NCI-H345 treated with DMSO at 0.1 percent for 48 hours (cell line): ENCODE data around the gene SLC6A13.
"Not testable (repeated sequence)": the region's sequence is repeated elsewhere in the genome, so short reads cannot be mapped to it uniquely, and the experiment has no call there.

Source experiments
- DNase-seq: peaks from one replicate; lab custom pipeline; 2025; ENCODE audit not compliant: unreplicated experiment; lab: John Stamatoyannopoulos, UW

Gene SLC6A13

DNA sequence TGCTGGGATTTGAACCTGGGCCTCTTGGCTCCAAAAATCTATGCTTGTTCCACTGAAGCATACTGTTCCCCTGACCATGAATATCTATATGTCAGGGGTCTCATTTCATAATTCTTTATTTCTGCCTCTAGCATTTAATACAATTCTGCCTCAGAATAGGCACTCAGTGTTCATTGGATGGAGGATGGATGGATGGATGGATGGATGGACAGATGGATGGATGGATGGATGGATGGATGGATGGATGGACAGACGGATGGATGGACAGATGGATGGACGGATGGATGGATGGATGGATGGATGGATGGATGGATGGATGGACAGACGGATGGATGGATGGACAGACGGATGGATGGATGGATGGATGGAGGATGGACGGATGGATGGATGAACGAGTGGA, 45.6 kb downstream of the SLC6A13 start:
- not testable (repeated sequence) for DNase-seq

DNA sequence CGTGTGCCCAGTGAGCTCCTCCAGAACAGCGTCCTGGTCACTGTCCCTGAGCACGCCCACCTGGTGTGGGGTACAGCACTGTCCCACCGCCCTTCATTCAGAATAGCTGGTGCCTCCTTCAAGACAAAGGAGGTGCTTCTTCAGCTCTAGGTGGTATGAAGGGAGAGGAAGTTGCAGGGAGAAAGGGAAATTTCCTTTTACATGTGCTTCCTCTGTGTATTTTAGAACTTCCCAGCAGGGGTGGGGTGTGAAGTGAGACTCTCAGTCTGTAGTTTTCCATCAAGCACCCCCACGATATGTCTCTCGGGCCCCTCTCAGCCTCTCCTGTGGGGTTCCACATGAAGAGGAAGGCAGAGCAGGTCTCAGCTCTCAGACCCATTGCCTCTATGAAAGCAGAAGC, 47.5 kb downstream of the SLC6A13 start:
- DNase-seq: no peak

DNA sequence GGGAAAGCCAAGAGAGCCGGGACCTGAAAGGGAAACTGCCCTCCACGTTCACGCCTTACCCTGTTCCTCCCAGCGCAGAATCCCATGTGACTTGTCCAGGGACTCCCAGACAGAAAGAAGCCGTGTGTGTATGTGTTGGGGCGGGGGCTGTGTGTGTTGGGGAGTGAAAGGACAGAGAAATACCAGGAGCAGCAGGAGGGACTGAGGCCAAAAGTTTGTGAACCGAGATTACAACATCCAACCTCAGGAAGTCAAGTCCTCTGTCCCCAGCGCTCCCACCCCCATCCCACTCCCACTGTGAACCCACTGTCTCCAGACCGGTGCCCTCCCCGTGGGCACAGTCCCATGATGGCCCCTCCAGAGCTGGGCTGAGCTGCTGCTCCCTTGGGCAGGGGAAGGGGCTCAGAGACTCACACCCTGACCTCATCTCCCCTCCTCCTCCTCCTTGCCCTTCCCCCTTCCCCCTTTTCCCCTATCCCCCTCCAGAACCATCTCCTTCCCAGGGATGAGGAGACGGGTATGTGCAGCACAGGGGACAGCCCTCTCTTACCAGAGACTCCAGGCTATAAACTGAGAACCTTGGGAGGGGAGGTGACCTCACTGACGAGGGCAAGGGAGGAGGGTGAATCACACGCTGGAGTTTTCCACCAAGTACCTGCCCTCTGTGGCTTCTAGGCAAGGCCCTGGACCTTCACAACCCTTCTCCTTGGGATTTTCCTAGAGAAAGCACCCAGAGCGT, 48.5 kb downstream of the SLC6A13 start, which contains the start of gene SLC6A12:
Gene SLC6A12 (minus strand): TSS at position 155 of the 739 bp plus-strand sequence. CDS start 4,171 bp downstream, outside the sequence.
- no peak for DNase-seq

DNA sequence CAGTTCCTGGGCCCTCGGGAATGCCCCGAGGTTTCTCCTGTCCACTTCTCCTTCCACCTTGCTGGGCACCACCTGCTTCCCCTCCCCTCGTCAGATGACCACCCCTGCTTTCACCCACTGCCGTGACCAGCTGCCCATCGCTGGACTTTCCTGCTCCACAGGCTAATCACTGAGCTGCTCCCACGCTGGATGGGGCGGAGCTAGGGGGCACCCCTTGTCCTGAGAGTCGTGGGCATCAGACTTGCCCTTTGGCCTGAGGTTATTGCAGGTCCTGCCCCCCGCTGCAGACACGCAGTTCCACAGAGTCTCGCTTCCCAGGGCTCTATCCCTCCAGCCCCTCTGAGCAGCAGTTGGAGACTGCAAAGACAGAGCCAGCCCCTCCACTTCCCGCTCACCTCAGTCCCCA, 49.1 kb downstream of the SLC6A13 start:
- no peak for DNase-seq

DNA sequence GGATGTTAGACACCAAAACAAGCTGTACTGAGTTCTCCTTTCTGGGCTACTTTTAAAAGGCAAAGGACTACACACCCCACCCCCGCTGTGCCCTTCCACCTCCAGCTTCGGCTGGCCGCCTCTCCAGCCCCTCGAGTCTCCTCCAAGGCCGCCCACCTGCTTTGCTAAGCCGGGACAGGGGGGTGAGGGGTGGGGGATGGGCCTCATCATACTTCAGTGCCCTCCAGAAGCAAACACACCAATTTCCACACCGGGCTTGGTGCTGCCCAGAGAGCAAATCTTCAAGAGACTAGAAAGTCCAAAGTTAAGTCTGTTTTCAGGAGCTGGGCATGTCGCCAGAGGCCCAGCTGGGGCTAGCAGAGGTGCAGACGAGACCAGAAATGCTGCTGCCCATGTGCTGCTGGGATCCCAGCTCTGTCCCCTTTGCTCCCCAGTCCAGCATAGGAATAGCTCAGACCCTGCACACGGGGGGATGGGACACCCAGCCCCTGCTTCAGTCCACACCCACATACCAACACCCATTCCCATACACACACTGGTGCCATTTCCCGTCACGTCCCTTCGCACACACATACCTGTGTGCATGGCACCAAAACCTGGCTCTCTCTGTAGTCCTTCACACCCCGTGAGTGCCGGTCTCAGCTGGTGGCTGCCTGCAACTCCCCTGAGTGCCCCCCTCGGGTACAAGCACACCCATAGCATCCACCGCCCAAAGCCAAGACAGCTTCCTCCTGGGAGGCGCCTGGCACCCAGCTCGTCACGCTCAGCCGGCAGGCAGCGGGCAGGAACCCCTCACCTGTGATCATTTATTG, 49.7 kb downstream of the SLC6A13 start:
- no peak for DNase-seq

DNA sequence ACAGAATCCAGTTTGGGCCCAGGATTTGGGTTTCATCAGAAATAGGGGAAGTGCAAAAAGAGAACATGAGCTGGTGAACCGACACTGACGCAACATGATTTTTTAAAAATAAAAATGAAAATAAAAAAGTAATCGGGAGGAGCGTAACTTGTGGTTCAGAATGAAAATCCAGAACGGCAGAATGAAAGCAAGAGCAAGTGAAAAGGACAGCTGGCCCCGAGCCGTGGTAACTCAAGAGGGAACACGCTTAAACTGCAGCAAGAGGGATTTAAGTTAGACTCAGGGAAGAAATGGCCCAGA, 50.3 kb downstream of the SLC6A13 start:
- no peak for DNase-seq

DNA sequence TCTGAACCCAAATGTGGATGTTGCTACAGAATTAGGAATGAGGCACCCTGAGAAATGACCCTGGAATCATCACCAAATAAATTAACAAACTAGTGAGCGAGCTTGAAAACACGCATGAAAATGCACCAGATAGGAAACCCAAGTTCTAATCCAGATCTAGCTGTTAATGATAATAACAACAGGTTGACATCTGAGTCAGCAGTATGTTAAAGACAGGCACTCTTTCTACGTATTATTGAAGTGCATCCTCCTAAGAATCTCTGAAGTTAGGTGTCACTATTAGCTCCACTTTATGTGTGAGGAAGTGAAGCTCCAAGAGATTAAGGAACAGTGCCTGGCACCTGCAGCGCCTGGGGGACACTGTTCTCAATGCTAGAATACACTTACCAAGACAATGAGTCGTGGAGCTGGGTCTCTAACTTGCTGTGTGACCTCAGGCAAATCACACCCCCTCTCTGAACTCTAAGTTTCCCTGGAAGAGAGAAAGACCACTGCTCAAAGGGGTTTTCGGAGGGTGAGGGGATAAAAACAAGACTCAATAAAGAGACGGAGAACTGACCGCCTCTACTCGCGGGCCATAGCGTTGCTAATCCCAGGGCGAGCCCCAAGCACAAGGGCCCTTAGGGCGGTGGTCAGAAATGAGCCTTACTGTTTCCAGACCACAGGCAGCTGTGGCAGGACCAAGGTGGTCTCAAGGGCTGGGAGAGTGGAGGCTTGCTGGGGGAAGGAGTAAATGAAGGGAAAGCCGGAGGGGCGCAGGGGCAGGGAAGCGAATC, 50.8 kb downstream of the SLC6A13 start:
- no peak for DNase-seq

DNA sequence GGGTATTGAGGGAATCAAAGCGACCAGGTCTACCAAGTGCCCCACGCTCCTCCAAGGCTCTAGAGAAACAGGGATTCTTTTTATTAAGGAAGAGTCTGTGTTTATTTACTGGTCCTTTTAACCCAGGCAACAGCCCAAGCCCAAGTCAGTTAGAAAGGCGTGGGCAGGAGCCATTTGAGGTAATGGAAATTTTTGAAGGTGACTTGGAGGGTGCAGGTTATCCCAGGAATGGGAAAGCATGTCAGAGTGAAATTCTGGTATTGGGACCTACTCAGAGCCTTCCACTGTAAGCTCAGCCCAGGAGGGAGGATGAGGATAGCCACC, 51.5 kb downstream of the SLC6A13 start:
- DNase-seq: no peak

DNA sequence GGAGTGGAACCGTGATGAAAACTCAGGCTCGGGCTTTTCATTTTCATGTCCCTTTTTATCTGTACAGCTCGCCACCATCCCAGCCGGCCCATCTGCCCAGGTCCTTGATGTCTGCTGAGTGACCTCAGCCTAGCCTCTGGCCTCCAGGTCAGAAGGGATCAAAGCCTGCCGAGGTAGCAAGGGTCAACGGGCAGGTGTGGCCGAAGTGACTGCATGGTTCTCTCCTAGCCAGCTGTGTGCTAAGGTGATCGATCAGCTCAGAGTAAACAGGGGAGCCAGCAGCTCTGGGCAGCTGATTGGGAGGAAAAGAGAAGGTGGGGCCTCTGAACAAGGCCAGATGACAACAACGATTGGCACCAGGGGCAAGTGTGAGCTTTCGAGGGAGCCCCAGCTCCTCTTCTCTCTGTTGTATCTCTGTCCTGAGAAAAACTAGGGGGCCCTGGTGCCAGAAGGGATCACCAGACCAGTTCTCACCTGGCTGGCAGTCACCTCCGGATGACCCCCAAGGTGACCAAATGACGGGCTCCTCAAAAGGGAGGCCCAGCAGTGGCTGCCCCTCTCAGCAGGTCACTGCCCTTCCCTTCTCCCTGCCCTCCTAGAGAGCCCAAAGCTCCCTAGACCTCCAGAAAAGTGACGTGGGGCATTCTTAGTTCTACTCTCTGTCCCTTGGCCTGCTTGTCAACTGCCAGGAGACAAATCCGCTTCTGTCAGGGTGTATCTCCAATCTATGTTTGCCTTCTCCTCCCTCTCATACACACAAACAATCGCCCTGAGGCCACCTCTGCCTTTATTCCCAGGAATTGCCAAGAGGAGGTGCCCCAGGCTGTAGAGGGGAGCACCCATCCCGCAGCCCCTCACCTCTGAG, 52.1 kb downstream of the SLC6A13 start:
- no peak for DNase-seq

DNA sequence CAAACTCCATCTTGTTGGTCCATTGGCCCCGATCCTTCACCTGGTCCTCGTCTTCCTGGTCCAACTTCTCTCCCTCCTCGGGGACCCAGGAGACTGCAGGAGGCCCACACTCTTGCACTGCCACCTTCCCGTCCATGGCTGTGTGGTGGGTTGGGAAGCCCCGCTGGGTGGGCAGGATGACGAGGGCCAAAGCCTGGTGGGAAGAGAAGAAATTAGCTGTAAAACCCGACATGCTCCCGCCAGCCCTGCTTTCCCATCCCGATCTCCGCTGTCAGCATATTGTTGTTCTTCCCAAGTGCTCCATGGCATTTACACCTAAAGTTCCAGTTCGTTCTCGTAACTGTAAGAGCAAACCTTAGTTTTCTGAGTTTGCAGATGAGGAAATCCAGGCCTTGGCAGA, 52.8 kb downstream of the SLC6A13 start:
- no peak for DNase-seq

DNA sequence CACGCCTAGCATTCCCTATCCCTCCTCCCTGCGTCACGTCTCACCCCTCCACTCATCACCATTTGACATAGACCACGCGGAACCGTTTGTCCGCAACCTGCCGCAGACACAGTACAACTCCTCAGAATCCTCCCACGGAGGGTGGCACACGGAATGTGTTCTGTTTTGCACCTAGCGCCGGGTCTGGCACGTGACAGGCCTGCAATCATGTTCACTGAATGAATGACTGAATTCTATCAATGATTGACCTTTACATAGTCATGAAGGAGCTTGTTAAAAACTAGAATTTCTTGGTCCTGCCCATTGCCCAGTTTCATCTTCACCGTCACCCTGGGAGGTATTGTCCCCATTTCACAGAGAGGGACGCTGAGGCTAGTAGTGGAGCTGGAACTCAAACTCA, 53.4 kb downstream of the SLC6A13 start:
- DNase-seq: no peak

DNA sequence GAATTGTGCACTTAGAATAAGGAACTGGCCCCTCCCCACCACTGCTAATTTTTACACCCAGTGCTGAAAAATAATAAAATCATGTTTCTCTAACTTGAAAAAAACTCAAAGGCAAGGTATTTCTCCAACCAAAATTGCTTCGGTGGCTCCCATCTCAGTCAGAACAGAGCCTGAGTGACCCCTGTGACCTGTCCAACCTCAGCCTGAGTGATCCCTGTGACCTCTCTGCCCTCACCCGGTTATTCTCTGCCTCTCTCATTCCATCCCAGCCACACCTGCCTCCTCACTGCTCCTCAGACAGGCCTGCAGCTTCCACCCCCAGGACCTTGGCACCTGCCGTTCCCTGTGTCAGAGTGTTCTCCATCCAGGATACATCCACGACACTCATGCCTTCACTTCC, 53.8 kb downstream of the SLC6A13 start:
- no peak for DNase-seq

DNA sequence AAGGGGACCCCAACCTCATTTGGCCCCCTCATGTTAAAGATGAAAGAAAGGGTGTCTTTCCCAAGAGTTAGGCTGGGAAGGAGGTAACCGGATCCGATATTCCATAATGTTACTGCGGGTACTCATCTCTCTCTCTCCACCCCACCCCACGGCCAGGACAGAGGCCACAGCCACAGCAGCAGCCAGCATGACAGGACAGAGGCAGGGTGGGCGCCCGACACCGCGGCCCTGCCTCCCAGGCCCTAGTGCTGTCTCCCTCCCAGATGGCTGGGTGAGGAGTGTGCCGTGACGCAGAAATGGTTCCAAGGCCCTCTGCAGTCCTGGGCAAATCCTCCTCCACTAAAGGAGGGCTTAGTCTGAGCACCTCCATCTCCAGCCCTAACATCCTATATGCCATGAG, 54.8 kb downstream of the SLC6A13 start:
- no peak for DNase-seq

DNA sequence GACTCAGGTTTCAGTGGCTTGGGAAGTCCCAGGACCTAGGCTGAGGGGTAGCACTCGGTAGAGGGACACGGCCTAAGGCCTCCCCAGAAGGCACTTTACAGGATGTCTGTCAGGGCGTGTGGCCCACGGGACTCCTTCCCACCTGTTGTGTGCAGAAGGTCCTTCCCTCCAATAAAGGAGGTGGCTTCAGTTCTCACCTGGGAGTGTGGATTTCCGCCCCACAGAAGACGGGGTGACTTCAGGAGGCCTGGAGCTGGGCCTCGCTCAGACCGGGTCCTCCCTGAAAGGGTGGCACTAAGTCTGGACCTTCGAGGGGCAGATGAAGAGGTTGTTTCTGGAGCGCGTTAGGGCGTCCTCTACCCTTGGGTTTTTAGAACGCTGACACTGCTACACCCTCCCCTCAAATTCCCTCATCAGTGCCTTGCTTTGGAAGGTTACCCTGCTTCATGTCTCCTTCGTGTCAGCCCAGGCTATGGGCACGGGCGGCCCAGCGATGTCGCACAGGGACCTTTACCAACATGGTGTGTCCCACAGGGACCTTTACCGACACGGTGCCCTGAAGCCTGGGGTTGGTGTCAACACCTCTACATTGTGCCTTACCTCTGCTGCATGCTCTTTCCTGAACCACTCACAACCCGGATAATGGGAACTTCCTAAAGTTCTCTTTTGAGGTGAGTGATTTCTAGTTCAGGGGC, 55.7 kb downstream of the SLC6A13 start:
- DNase-seq: no peak

DNA sequence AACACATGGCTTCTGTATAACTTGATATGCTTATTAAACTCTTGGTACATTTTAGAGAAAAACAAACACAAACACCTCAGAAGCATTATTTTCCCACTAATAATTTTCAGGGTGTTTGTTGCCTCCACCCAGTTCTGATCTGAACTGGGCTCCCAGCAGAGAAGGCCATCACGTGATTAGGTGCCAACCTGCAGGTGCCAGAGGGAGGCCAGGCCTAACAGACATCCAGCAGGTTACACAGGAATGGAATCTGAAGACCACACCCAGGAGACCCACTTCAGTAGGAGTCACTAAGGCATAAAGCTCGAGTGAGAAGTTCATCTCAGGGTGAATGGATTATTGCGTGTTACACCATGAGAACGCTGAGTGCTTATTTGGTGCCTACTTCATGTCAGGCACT, 57.6 kb downstream of the SLC6A13 start:
- no peak for DNase-seq

DNA sequence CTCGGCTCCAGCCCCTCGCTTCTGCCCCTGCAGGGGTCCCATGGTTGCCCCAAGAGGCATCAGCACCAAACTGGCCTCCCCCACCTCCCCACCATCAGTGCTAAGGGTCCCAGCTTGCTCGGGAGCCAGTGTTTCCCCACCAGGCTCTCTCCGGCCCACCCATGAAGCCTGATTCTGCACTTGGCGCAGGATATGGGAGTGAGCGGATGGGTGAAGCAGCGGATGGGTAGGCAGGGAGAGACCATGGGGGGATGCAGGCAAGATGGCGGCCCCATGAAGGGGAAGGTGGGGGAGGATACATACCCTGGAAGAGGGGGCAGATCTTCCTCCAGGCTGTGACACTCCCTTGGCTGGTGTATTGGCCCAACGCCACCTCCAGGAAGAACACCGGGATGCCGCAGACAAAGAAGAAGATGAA, 58.4 kb downstream of the SLC6A13 start:
- DNase-seq: no peak

DNA sequence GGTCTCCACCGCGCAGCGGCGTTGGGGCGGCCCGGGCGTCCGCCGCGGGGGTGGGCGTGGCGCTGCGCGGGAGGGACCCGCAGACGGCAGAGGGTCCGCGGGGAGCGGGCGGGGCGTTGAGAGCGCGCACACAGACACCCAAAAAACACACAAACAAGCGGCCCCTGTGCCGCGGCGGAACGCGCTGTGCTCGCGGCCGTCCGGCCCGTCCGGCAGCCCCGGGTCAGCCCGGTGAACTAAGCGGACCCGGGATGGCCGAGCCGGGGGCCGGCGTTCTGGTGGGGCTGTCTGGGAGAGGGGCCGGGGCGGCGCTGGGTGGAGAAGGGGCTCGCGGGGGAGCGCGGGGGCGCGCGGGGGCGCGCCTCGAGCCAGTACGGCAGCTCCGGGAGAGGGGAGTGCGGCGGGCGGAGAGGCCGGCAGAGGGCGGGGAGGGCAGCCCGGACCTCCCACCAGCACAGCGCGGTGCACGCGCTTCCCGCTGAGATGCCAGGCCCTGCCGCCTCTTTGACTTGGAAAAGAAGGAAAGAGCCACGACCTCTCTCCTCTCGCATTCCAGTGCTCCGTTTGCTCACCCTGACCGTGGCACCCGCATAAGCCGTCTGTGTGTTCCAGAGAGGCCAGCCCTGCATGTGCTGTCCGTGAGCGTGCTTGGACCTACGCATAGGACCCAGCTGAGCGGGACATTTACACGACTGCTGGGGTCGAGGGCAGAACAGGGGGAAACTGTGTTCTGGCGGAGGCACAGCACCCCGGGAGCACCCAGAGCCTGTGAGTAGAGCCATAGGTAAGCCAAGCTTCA, 59.0 kb downstream of the SLC6A13 start:
- no peak for DNase-seq

DNA sequence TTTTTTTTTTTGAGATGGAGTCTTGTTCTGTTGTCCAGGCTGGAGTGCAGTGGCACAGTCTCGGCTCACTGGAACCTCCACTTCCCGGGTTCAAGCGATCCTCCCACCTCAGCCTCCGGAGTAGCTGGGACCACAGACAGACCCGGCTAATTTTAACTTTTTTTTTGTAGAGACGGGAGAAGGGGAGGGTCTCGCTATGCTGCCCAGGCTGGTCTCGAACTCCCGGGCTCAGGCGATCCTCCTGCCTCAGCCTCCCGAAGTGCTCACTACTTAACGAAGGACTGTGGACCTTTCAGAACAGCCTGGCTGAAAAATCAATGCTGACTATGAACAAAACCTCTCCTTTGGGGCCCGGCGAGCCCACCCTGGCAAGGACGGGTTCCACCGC, 59.6 kb downstream of the SLC6A13 start:
- no peak for DNase-seq

DNA sequence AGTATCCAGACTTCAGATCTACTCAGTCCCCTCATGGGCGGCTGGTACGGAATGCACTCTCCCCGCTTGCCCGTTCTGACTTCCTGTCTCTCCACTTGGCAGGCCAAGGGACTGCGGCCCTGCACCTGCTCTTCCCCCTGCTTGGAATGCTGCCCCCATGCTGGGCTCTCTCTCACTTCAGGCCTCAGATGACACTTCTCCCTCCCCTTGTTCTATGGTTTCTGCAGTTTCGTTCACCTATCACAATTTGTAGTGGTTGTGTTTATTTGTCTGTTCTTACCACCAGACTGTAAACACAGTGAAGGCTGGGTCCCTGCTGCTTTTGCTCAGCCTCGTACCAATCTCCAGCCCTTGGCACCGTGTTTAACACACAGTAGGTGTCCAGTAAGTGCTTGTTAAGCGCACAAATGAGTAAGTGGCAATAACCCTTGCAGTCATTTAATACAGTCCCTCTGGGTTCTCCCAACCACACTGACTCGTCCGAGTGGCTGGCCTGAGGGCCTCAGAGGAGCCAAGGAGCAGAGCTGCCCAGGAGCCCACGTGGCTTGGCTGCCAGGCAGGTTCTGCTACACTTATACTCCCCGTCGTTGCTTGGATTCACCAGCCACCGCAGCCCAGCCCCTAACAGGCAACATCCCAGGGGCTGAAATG, 60.4 kb downstream of the SLC6A13 start:
- peak; percentile 91 for DNase-seq
